ENCODE measurements around the gene NWD2. TPM values are rescaled to one million over a fixed set of nuclear protein-coding genes. Genes with fewer than 3 reads are reported as not detected.

NWD2 gene
- total RNA-seq, 1 donor, result under 0.01 TPM

- DNase-seq (ENCODE audit: low read depth in 2 of 3, low spot score in 2 of 3), result no peak
Observed at GRCh38 chr4:37438564-37439279, 194.2 kb downstream of the NWD2 start.

GRCh38 chr4:37439809-37440474, 195.4 kb downstream of the NWD2 start:
- DNase-seq (ENCODE audit: low read depth in 2 of 3, low spot score in 2 of 3), result no peak

GRCh38 chr4:37440501-37440900, 196.0 kb downstream of the NWD2 start:
- no peak for DNase-seq (ENCODE audit: low read depth in 2 of 3, low spot score in 2 of 3)

- DNase-seq (ENCODE audit: low read depth in 2 of 3, low spot score in 2 of 3), result no peak
Observed at GRCh38 chr4:37441231-37442061, 196.9 kb downstream of the NWD2 start.

- DNase-seq (ENCODE audit: low read depth in 2 of 3, low spot score in 2 of 3), result no peak
Observed at GRCh38 chr4:37442062-37442323, 197.4 kb downstream of the NWD2 start.

GRCh38 chr4:37443137-37443536, 198.6 kb downstream of the NWD2 start:
- DNase-seq (ENCODE audit: low read depth in 2 of 3, low spot score in 2 of 3), result no peak

GRCh38 chr4:37445023-37445422, 200.5 kb downstream of the NWD2 start:
- no peak for DNase-seq (ENCODE audit: low read depth in 2 of 3, low spot score in 2 of 3)

GRCh38 chr4:37446016-37446415, 201.5 kb downstream of the NWD2 start:
- no peak for DNase-seq (ENCODE audit: low read depth in 2 of 3, low spot score in 2 of 3)

- DNase-seq (ENCODE audit: low read depth in 2 of 3, low spot score in 2 of 3), result no peak
Observed at GRCh38 chr4:37447886-37448285, 203.3 kb downstream of the NWD2 start.

- no peak for DNase-seq (ENCODE audit: low read depth in 2 of 3, low spot score in 2 of 3)
Observed at GRCh38 chr4:37450309-37450708, 205.8 kb downstream of the NWD2 start.

- DNase-seq (ENCODE audit: low read depth in 2 of 3, low spot score in 2 of 3), result no peak
Observed at GRCh38 chr4:37450911-37451310, 206.4 kb downstream of the NWD2 start.

- no peak for DNase-seq (ENCODE audit: low read depth in 2 of 3, low spot score in 2 of 3)
Observed at GRCh38 chr4:37451656-37452055, 207.1 kb downstream of the NWD2 start.

GRCh38 chr4:37452952-37453280, 208.4 kb downstream of the NWD2 start:
- DNase-seq (ENCODE audit: low read depth in 2 of 3, low spot score in 2 of 3), result peak in 2 of 3 donors; percentile 57 to 81

GRCh38 chr4:37453281-37453998, 208.9 kb downstream of the NWD2 start:
- peak in 2 of 3 donors; percentile 37 to 44 for DNase-seq (ENCODE audit: low read depth in 2 of 3, low spot score in 2 of 3)

GRCh38 chr4:37453999-37454800, 209.7 kb downstream of the NWD2 start:
- DNase-seq (ENCODE audit: low read depth in 2 of 3, low spot score in 2 of 3), result no peak

GRCh38 chr4:37455301-37456131, 211.0 kb downstream of the NWD2 start:
- no peak for DNase-seq (ENCODE audit: low read depth in 2 of 3, low spot score in 2 of 3)

GRCh38 chr4:37461801-37462200, 217.3 kb downstream of the NWD2 start:
- DNase-seq (ENCODE audit: low read depth in 2 of 3, low spot score in 2 of 3), result no peak

- DNase-seq (ENCODE audit: low read depth in 2 of 3, low spot score in 2 of 3), result no peak
Observed at GRCh38 chr4:37463033-37463856, 218.7 kb downstream of the NWD2 start.
